HG03095 (cell line): ENCODE measurements around the gene DDX49.
A peak's percentile ranks its signal among the peaks of the same experiment; 100 is the strongest.

Experiments
- ATAC-seq: cut with Tn5 transposase; IDR thresholded peaks from one replicate; pipeline ENCODE4 v1.9.1; 2021; ENCODE audit warnings: moderate library complexity; ENCODE audit not compliant: unreplicated experiment

Gene DDX49, protein sequence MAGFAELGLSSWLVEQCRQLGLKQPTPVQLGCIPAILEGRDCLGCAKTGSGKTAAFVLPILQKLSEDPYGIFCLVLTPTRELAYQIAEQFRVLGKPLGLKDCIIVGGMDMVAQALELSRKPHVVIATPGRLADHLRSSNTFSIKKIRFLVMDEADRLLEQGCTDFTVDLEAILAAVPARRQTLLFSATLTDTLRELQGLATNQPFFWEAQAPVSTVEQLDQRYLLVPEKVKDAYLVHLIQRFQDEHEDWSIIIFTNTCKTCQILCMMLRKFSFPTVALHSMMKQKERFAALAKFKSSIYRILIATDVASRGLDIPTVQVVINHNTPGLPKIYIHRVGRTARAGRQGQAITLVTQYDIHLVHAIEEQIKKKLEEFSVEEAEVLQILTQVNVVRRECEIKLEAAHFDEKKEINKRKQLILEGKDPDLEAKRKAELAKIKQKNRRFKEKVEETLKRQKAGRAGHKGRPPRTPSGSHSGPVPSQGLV

DNA sequence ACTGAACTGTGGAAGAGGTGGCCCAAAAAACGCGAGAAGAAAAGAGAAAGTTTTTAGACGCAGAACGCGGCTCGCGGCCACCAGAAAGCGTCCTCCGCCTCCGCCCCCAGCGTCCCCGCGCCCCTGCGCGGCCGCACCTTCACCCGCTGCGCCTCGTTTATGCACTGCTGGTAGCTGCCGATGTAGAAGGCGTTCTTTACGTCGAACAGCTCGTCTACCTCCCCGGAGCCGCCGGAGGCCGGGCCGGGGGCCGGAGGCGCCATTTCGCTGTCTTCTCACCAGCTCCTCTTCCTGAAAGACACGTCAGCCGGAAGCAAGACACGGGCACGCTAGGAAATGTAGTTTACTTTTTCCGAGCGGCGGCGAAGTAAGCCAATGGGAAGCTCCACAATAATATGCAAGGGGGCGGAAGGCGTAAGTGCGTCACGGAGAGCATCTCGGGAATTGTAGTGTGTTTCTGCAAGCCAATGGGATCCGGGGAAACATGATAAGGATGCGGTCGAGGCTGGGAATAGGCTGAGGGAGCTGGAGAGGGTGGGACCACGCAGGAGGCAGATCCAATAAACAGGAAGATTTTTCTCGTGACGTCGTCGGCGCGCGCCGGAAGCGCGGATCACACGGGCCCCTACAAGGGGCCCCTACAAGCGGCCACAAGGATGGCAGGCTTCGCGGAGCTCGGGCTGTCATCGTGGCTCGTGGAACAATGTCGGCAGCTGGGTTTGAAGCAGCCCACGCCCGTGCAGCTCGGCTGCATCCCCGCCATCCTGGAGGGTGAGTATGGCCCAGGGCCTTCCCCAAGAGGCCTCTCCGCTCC lies at the start of gene DDX49, which contains the start of gene COPE:
Gene DDX49, plus strand, starts transcription at position 630 of the 814 bp plus-strand sequence. Its CDS starts 27 bp downstream, at position 657.
Gene COPE, minus strand, starts transcription at position 302 of the 814 bp plus-strand sequence. Its CDS starts 39 bp downstream, at position 263.
- ATAC-seq = peak; percentile 72

DNA sequence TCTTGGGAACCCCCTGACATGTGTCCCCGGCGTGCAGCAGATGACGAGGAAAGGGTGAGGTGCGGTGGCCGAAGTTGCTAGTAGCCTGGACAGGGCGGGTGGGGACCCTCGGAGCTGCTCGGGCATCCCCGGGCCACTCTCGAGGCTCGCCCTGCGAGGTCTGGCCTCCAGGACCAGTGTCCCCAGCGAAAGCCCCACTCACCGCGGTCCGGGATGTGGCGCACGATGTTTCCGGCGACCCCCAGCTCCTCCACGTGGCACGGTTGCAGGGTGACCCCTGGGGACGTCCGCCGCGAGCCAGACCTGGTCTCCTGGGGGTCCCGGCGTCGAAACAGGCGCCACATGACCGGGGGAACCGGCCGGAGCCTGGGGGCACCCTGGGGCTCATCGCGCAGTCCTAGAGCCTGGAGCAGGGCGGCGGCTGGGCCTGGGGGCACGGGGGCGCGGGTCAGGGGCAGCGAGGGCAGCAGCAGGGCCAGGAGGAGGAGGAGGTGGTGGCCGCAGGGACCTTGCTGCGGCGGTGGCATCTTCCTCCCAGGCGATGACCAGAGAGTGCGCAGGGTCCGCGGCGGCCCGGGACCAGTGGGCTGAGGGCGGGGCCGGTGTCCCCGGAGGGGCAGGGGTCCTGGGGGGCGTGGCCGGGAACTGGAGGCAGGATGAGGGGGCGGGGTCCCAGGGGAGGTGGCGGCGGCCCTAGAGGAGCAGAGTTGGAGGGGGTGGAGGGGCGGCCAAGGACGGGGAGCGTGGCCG lies 49.6 kb upstream of the DDX49 start:
- ATAC-seq = no peak

DNA sequence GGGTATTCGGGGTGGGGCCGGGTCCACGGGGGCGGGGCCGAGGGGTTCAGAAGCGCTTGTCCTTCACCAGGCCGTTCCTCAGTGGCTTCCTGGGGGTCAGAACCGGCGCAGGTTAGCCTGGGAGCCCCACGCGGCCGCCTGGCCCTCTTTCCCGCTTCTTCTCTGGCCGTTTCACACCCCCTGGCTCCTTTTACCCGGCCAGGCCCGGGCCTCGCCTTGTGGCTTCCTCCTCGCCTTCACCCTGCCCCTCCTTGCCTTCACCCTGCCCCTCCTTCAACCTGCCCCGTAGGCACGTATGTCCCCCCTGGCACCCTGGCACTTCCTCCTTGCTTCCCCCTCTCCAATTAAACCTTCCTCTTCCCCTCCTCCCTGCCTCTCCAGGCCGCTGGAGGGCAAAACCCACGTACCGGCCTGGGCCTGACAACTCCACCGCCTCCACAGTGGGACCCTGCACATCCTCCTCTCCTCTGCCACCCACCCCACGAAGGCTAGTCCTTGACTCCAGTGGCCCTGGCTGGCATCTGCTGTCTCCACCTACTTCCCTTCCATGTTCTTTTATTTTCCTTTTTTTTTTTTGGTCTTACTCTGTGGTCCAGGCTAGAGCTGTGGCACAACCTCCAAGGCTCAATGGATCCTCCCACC lies 48.9 kb upstream of the DDX49 start:
- ATAC-seq = no peak

DNA sequence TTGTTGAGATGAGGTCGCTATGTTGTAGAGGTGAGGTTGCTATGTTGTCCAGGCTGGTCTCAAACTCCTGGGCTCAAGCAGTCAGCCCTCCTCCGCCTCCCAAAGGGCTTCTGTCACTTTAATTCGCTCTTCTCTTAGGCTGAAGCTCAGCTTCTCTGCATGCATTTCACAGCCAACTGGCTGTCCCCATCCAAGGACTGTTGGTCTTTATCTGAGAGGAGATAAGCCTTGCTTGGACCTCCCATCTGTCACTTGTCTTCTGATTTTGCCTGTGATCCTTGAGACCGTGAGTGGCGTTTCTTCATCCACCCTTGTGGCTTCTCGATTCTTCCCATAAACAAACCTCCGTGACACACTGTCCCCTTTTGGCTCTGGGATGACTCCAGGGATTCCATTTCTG lies 48.0 kb upstream of the DDX49 start:
- ATAC-seq = no peak

DNA sequence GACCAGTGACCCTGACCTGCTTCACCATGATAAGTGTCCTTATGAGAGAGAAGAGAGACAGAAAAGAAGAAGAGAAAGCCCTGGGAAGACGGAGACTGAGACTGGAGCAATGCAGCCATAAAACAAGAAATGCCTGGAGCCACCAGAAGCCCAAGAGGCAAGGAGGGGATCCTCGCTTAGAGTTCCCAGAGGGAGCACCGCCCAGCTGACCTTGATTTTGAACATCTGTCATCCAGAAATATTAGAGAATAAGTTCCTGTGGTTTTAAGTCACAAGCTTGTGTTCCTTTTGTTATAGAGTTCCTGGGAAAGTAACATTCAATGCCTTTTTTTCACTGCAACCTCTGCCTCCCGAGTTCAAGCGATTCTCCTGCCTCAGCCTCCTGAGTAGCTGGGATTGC lies 43.8 kb upstream of the DDX49 start:
- ATAC-seq = no peak

DNA sequence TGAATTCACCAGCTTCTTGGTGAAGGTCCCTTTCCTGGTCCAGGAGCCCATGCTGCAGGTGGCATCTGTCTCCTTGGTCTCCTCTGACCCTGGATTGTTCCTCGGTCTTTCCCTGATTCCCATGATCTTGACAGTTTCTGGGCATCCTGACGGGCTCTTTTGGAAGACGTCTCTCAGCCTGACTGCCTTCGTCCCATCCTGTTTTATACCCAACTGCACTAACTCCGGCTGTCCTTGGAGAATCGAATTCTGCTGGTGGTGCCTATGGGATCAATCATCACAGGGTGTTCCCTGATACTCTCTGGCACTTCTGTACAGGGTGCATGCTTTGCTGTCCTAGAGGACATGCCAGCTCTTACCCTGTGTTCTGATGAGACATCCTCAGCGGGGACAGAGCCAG lies 42.6 kb upstream of the DDX49 start:
- no peak for ATAC-seq

DNA sequence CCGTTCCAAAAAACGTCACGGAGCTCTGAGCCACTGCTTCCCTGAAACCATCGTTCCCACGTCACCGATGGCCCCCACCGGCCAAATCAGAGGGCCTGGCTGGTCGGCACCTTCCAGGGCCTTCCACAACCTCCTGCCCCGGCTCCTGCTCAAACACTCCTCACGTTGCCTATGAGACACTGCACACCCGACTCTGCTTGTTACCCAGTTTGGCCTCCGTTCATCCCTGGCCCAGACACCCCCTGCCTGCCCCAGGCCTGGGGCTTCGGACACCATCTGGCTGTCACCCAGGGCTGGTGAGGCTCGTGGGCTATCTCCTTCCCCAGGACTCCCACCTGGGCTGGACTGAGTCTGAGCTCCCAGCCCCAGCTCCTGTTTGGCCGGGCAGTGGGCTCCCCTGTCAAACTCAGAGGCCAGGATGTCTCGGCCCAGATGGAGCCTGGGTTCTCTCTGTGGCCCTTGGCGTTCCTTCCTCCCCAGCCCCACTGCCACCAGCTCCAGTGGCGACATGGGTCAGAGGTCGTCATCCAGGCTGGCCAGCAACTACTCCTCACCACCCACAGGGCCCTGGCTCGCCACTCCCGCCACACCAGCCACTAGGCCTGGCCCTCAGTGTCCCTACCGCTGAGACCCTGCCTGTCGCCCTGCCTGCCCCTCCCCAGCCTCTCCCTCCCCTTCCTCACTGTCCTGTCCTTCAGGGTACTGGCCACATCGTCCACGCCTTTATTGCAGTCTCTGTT lies 41.3 kb upstream of the DDX49 start:
- ATAC-seq = no peak

DNA sequence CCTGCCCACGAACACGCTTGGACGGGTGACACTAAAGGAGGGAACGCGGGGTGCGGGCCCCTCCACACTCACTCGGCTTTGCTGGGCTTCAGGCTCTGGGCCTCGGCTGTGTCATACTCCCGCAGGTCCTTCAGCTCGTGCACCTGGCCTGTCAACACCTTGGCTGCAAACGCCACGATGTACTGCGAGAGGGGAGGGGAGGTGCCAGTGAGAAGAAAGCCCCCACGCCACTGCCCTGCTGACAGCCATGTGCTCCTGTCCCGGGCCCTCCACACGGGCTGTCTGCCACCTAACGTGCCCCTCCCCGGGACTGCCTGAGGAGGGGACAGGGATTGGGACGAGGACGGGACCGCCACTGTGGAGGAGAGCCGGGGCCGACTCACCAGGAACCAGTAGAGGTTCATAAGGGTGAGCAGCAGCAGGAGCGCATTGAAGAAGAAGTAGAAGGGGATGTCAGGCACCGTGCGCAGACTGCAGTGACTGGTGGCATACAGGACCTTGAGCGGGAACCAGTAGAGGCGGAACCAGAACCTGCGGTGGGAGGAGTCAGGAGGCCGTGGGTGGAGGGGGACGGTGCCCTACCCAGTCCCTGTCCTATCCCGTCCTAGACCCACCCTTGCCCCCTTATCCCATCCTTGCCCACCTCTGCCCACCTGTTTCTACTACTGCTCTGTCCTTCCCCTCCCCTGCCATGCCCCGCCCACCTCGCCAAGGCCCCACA lies 40.5 kb upstream of the DDX49 start:
- no peak for ATAC-seq

DNA sequence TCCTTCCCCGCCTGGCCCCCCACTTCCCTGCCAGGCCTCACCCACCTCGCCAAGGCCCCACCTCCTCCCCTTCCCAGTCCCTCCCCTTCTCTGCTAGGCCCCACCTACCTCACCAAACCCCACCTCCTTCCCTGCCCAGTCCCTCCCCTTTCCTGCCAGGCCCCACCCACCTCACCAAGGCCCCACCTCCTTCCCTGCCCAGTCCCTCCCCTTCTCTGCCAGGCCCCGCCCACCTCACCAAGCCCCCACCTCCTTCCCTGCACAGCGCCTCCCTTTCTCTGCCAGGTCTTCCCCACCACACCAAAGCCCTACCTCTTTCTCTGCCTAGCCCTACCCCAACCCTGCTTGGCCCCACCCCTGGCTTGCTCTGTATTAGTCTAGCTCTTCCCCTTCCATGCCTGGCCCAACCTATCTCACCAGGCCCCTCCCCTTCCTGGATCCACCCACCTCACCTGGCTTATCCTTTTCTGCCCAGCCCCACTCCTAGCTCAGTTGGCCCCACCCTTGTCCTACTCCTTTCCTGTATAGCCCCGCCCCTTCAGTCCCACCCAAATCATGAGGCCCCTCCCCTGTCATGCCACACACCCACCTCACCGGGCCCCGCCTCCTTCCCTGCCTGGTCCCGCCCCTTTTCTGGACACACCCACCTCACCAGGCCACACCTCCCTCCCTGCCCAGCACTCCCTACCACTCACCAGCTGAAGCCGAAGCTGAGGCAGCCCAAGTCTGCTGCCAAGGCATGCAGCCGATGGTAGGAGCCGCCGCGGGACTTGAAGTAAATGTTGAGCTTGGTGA lies 39.7 kb upstream of the DDX49 start:
- ATAC-seq = no peak

DNA sequence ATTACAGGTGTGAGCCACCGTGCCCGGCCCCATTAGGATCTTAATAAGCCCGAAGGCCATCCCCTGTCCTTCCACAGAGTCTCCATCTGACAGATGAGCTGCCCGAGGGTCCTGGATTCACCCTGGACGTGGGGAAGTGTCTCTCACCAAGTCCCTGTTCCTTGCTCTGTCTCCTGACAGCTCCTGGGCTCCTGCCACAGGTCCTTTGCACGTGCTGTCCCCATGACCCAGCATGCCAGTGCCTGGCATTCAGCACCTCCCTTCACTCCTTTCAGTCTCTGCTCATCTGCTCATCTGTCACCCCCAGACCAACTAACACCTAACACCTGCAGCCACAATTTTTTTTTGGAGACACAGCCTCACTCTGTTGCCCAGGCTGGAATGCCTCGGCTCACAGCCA lies 38.0 kb upstream of the DDX49 start:
- no peak for ATAC-seq

DNA sequence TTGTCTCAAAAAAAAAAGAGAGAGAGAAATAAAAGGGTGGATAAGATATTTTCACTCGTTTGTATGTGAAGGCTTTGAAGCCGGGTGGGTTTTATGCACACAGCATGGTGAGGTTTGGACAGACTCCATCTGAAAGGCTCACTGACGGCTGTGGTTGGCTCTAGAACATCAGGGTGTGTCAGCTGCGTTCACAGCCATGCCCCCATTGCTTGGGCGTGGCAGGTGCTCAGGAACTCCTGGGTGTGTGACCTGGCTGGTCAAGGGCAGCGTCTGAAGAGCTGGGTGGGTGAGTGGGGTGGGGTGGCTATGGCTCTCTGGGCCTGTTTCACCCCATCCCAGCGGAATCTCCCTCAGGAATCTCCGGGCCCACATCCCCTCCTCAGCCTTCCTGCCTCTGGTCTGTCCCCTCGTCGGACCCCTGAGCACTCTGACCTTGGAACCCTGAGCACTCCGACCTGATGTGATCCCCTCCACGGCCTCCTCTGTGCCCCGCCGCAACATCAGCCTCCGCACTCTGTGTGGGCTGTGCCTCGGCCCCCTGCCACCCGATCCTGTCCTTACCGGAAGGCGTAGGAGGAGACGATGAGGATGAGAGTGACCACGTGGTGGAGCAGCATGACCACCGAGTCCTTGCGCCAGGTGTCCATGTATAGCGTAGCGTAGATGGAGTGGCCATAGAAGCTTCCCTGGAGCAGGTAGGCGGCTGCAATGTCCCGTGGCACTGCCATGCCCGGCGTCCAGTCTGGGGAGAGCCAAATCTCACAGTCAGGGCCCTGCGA lies 35.8 kb upstream of the DDX49 start:
- no peak for ATAC-seq

DNA sequence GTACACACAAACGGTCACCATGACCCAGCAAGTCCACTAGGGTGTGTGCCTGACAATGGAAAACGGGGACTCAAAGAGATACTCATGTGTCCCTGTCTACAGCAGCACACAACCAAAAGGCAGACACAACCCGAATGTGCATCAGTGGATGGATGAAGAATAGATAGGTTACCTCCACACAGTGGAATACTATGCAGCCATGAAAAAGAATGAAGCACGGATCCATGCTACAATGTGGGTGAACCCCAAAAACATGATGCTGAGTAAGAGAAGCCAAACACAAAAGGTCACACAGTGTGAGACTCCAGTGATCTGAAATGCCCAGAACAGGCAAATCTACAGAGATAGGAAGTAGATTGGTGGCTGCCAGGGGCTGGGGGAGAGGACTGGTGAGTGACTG lies 32.5 kb upstream of the DDX49 start:
- no peak for ATAC-seq

DNA sequence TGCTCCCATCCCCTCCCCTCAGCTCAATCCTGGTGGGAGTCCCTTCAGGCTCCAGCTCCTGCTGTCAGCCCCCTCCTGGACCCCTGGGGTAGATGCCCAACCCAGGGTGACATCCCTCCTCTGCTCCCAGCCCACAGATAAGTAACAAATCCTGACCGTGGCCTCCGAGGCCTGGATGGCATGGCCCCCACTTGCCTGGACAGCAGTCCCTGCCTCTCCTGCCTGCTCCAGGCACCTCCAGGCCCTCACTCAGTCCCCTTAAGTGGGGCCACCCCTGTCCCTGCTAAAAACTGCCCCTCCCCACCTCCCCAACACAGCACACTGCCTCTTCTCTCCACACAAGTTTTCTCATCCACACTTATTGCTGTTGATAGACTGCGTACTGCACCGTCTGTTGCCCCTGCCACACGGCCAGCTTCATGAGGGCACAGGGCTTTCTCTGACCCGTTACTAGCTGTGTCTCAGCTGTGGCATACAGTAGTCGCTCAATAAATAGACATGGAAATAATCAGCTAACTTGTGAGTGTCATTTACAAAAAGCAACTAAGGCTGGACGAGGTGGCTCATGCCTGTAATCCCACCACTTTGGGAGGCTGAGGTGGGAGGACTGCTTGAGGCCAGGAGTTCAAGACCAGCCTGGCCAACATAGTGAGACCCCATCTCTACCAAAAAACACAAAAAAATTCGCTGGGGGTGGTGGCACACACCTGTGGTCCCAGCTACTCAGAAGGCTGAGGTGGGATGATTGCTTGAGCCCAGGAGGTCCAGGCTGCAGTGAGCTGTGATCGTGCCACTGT lies 29.4 kb upstream of the DDX49 start:
- ATAC-seq = no peak

DNA sequence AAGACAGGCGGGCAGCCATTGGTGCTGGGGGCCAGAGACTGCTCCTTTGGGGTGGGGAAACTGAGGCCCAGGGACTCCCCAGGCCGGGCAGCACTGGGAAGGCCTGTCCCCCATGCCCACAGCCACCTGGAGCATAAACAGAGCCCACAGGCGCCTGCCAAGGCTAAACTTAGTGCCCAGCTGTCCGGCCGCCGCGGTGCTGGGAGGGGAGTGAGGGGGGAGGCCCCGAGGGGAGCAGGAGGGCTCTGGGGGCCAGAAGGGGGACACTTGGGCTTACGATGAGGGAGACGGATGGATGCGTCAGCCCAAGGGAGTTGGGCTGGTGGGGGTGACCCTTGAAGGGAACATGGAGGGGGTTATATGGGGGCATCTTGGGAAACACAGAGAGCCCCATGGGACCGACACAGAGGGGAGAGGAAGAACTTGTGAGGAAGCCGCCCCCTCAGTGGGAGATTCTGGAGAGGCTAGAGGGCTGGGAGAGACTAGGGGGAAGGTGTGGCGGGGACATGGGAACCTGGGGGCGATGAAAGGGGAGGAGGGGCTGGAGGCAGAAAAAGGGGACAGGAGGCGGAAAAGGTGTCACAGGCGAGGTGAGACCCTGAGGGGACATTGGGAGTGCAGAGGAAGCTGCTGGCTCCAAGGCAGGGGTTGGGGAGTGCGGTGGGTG lies 25.8 kb upstream of the DDX49 start:
- no peak for ATAC-seq

DNA sequence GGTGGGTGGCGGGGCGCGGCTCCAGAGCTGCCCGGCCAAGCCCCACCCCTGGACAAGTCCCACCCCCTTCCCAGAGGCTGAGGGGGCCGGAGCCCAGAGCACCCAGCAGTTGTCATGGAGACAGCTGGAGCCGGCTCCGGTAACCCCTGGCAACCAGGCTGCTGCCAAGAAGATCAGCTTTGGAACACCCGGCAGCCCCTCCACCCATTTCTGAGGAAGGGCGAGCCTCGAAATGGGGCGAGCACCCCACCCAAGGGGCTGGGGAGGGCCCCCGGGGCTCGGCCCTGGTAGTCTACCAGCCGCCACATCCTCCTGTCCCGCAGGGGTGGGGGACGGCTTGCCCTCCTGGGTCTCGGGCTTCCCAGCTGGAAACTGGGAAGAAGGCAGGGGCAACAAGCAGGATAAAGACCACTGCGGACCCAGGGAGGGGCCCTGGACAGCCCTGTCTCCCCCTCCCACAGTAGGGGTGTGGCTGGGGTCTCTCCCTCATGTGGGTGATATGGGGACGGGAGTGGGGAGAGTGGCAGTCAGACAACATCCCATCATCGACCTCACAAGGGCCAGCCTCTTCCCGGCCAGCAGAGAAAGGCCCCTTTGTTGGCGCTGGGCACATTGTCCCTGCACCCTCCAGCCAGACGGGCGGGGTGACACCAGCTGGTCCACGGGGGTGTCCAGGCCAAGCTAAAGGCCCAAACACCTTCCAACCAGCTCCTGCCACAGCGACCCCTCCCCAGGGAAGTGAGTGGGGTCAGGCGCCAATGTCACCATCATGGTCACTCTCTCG lies 25.1 kb upstream of the DDX49 start:
- ATAC-seq = no peak
